HCT116 (cell line): ENCODE results near the gene GRIN3A. TPM values are rescaled to one million over a fixed set of nuclear protein-coding genes. Genes with fewer than 3 reads are reported as not detected.

Experiments
- ATAC-seq: fragments of 200-7000 bp; cut with Tn5 transposase; 2 replicates; pipeline ENCODE4 v1.9.1; 2020; ENCODE audit warnings: mild to moderate bottlenecking, moderate library complexity
- BruUV-seq: library from RNA; stranded (reverse); fragments of 400-500 nt; replicated peaks from 2 replicates; lab custom pipeline; 2021; lab: Mats Ljungman, UMichigan
- CTCF ChIA-PET: fragments of 300-600 bp; sonication (Branson Sonifier 250); formaldehyde crosslinking; loops from one replicate; lab custom pipeline; 2021; ENCODE audit warnings: antibody characterized with exemption; lab: Charles Lee
- POLR2A ChIA-PET: fragments of 300-600, 350-600 bp; sonication (Branson Sonifier 250); formaldehyde crosslinking; loops from one replicate; lab custom pipeline; 2021; ENCODE audit warnings: antibody characterized with exemption; lab: Charles Lee
- RAD21 ChIA-PET, 2 experiments: fragments of 300-600 bp; sonication (Branson Sonifier 250); formaldehyde crosslinking; loops; one replicate each; lab custom pipeline; 2023; ENCODE audit warnings: low total read pairs in 2 of 2; ENCODE audit not compliant: uncharacterized antibody in 2 of 2, unreplicated experiment in 2 of 2, low non-redundant PET in 1 of 2; lab: Charles Lee
- DNase-seq: peaks from one replicate; pipeline ENCODE4 v3.0.0-alpha.2; 2010; ENCODE audit warnings: low read depth, low spot score
- H2AFZ ChIP-seq: fragments of 200-600 bp; shearing (Covaris generic), sonication (generic); 2 replicates; pipeline ENCODE4 v1.6.1; 2017; ENCODE audit warnings: low read depth, mixed run types, mixed read lengths, antibody characterized with exemption, low read length; ENCODE audit not compliant: poor library complexity, severe bottlenecking
- H3K27ac ChIP-seq: 2 replicates; pipeline ENCODE4 v1.5.1; 2012; ENCODE audit warnings: low read depth, low read length
- H3K27me3 ChIP-seq: fragments of 200-600 bp; sonication (generic); 2 replicates; pipeline ENCODE4 v1.6.1; 2016; ENCODE audit warnings: mixed run types, low read length, mixed read lengths; ENCODE audit not compliant: insufficient read depth
- H3K36me3 ChIP-seq, 2 experiments: fragments of 200-500 bp in 1 of 2; fragments of 200-600 bp in 1 of 2; sonication (Bioruptor generic) in 1 of 2; sonication (generic) in 1 of 2; 2 replicates each; pipeline versions ENCODE4 v1.5.1 to v1.6.1; 2014 to 2016; ENCODE audit warnings: low read length in 2 of 2, inconsistent platforms in 1 of 2, mixed read lengths in 1 of 2, mixed run types in 1 of 2; ENCODE audit not compliant: insufficient read depth in 2 of 2, control insufficient read depth in 1 of 2
- H3K4me1 ChIP-seq, 2 experiments: fragments of 200-600 bp in 1 of 2; sonication (generic) in 1 of 2; 2 replicates each; pipeline versions ENCODE4 v1.5.1 to v1.6.1; 2012 to 2017; ENCODE audit warnings: low read length in 2 of 2, inconsistent platforms in 1 of 2, mild to moderate bottlenecking in 1 of 2, mixed read lengths in 1 of 2, mixed run types in 1 of 2, moderate library complexity in 1 of 2; ENCODE audit not compliant: insufficient read depth in 2 of 2, control insufficient read depth in 1 of 2
- H3K4me2 ChIP-seq: fragments of 200-600 bp; sonication (generic); 2 replicates; pipeline ENCODE4 v1.6.1; 2017; ENCODE audit warnings: mixed run types, low read length, mixed read lengths
- H3K4me3 ChIP-seq, 2 experiments: fragments of 200-600 bp in 1 of 2; sonication (generic) in 1 of 2; replicated peaks in 1 of 2; 2 replicates each; pipeline ENCODE4 v1.5.1; 2011 to 2016; ENCODE audit warnings: low read length in 2 of 2, control low read depth in 1 of 2, low read depth in 1 of 2, mild to moderate bottlenecking in 1 of 2, mixed read lengths in 1 of 2, mixed run types in 1 of 2
- H3K79me2 ChIP-seq: fragments of 200-600 bp; sonication (generic); 2 replicates; pipeline ENCODE4 v1.6.1; 2017; ENCODE audit warnings: mild to moderate bottlenecking, mixed run types, low read length, moderate library complexity, mixed read lengths; ENCODE audit not compliant: insufficient read depth
- H3K9ac ChIP-seq: fragments of 200-600 bp; sonication (generic); 2 replicates; pipeline ENCODE4 v1.6.1; 2016; ENCODE audit warnings: low read length, mixed read lengths
- H3K9me2 ChIP-seq: fragments of 200-600 bp; sonication (generic), shearing (Covaris generic); 2 replicates; pipeline ENCODE4 v1.6.1; 2017; ENCODE audit warnings: mixed run types, mild to moderate bottlenecking, moderate library complexity; ENCODE audit not compliant: insufficient read depth
- H3K9me3 ChIP-seq, 2 experiments: fragments of 200-500 bp in 1 of 2; fragments of 200-600 bp in 1 of 2; sonication (Bioruptor generic) in 1 of 2; sonication (generic) in 1 of 2; 2 replicates each; pipeline ENCODE4 v1.6.1; 2014 to 2017; ENCODE audit warnings: low read length in 2 of 2, mixed read lengths in 2 of 2, inconsistent platforms in 1 of 2, low read depth in 1 of 2, mild to moderate bottlenecking in 1 of 2, mixed run types in 1 of 2, moderate library complexity in 1 of 2; ENCODE audit not compliant: control insufficient read depth in 1 of 2, insufficient read depth in 1 of 2
- H4K20me1 ChIP-seq: fragments of 200-600 bp; sonication (generic), shearing (Covaris generic); 2 replicates; pipeline ENCODE4 v1.6.1; 2017; ENCODE audit warnings: mixed run types, mild to moderate bottlenecking, moderate library complexity; ENCODE audit not compliant: insufficient read depth
- EGR1 ChIP-seq: IDR thresholded peaks from 2 replicates; pipeline ENCODE4 v1.6.1; 2012; ENCODE audit warnings: low read depth
- ELF1 ChIP-seq: IDR thresholded peaks from 2 replicates; pipeline ENCODE4 v1.6.1; 2012; ENCODE audit warnings: low read depth, borderline replicate concordance
- EZH2phosphoT487 ChIP-seq: fragments of 200-600 bp; IDR thresholded peaks from 2 replicates; pipeline ENCODE4 v1.6.1; 2018; ENCODE audit warnings: antibody characterized with exemption, borderline replicate concordance
- FOSL1 ChIP-seq: IDR thresholded peaks from 2 replicates; pipeline ENCODE4 v1.6.1; 2012; ENCODE audit warnings: low read depth
- POLR2A ChIP-seq: IDR thresholded peaks from 2 replicates; pipeline ENCODE4 v1.7.0; 2011; ENCODE audit warnings: borderline replicate concordance; ENCODE audit not compliant: insufficient read depth, insufficient read length; ENCODE audit errors: extremely low read depth
- POLR2AphosphoS5 ChIP-seq: IDR thresholded peaks from 2 replicates; pipeline ENCODE4 v1.6.1; 2011; ENCODE audit warnings: mild to moderate bottlenecking, low read depth, low read length, moderate library complexity
- RAD21 ChIP-seq: IDR thresholded peaks from 2 replicates; pipeline ENCODE4 v1.6.1; 2012; ENCODE audit warnings: low read depth, mild to moderate bottlenecking
- SIN3A ChIP-seq: IDR thresholded peaks from 2 replicates; pipeline ENCODE4 v1.6.1; 2012; ENCODE audit warnings: low read depth
- SRF ChIP-seq: IDR thresholded peaks from 2 replicates; pipeline ENCODE4 v1.6.1; 2012; ENCODE audit warnings: low read depth
- TCF7L2 ChIP-seq: IDR thresholded peaks from 2 replicates; pipeline ENCODE4 v1.7.0; 2011; ENCODE audit warnings: borderline replicate concordance, inconsistent platforms; ENCODE audit not compliant: insufficient read depth, insufficient read length; ENCODE audit errors: extremely low read depth
- YY1 ChIP-seq: IDR thresholded peaks from 2 replicates; pipeline ENCODE4 v1.6.1; 2011; ENCODE audit warnings: low read length, low read depth, moderate library complexity, mild to moderate bottlenecking; ENCODE audit not compliant: insufficient replicate concordance; ENCODE audit errors: extremely low read depth
- ZFX ChIP-seq: fragments of 450-650 bp; IDR thresholded peaks from 2 replicates; pipeline ENCODE4 v1.6.1; 2017
- ZNF274 ChIP-seq: fragments of 200-500 bp; sonication (Bioruptor generic); IDR thresholded peaks from 2 replicates; pipeline ENCODE4 v1.6.1; 2014; ENCODE audit warnings: mild to moderate bottlenecking, low read depth, low read length, inconsistent platforms
- intact Hi-C: fragments of 100-400 bp; cut with micrococcal nuclease; formaldehyde crosslinking; loops from 2 replicates; pipeline ENCODE4 v1.10.0; 2022
- total RNA-seq: library from RNA; stranded (reverse); gene quantifications from one replicate; pipeline ENCODE4 v1.2.1, GENCODE V29; 2021; ENCODE audit not compliant: unreplicated experiment

GRIN3A gene
- total RNA-seq, 1 experiment from 2014 or later = not detected

DNA sequence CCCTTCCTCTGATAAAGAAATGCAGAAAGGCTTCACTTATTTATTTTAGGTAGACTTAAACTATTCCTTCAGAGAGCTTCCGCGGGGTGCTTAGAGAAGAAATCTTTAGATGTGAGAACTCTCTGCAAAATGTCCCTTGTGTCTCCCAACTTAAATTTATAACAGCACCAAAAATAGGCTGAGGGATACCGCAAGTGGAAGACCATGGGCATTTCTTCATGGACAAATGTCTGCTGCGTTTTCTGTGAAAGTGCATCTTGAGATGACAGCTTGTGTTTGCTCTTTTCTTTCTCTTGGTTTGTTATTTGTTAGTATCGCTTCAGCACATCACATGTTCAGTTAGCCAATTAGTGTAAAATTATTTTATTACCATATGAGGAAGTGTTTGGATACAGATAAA lies 15.3 kb upstream of the GRIN3A start (continued):
- TF ChIP-seq POLR2AphosphoS5 (no peak), ELF1 (no peak), EGR1 (no peak), ZNF274 (no peak), YY1 (no peak), RAD21 (no peak), TCF7L2 (no peak)

DNA sequence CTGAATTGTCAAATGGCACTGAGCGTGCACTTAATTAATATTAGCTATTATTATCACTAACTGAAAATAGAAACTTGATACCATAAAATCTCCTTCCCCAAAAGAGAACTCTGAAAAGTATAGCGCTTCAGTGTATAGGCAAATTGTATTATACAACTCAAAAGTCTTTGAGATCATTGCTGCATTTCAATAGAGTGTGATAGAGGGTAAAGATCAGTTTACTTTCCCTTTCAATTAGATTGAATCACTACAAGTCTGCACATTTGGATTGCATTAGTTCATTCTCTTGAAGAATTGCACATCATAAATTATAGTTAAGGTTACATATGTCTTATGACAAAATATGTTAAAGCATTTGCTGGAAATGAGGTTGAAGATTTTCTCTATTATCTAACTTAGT lies 13.4 kb upstream of the GRIN3A start:
- H3K9me3 ChIP-seq = no peaks in the 10 kb centered on the region
- CTCF ChIA-PET = no interaction called here
- ATAC-seq = no peak
- TF ChIP-seq POLR2AphosphoS5 = no peak
- TF ChIP-seq ZFX = no peak
- no peak for TF ChIP-seq FOSL1
- TF ChIP-seq EZH2phosphoT487 = no peak
- no peak for TF ChIP-seq TCF7L2
- TF ChIP-seq EGR1 = no peak
- TF ChIP-seq POLR2A = no peak
- TF ChIP-seq SRF = no peak
- TF ChIP-seq SIN3A = no peak
- H4K20me1 ChIP-seq = no peaks in the 10 kb centered on the region
- intact Hi-C loops = no loop called here
- H3K79me2 ChIP-seq = no peaks in the 10 kb centered on the region
- H3K4me3 ChIP-seq = no peak overlapping the region
- H3K36me3 ChIP-seq = no peaks in the 10 kb centered on the region
- H2AFZ ChIP-seq = no peak overlapping the region
- BruUV-seq = no TSS peak
- H3K27ac ChIP-seq = no peak overlapping the region
- no peaks in the 10 kb centered on the region for H3K9me2 ChIP-seq
- RAD21 ChIA-PET = no interaction called here
- H3K27me3 ChIP-seq = no peaks in the 10 kb centered on the region
- H3K9ac ChIP-seq = no peak overlapping the region
- H3K4me2 ChIP-seq = no peak overlapping the region
- DNase-seq = no peak
- H3K4me1 ChIP-seq = no peaks in the 10 kb centered on the region
- POLR2A ChIA-PET = no interaction called here
